ENCODE measurements around the gene ACTR3.
"Not testable (repeated sequence)": the region's sequence is repeated elsewhere in the genome, so short reads cannot be mapped to it uniquely, and the experiment has no call there.

Gene ACTR3

DNA sequence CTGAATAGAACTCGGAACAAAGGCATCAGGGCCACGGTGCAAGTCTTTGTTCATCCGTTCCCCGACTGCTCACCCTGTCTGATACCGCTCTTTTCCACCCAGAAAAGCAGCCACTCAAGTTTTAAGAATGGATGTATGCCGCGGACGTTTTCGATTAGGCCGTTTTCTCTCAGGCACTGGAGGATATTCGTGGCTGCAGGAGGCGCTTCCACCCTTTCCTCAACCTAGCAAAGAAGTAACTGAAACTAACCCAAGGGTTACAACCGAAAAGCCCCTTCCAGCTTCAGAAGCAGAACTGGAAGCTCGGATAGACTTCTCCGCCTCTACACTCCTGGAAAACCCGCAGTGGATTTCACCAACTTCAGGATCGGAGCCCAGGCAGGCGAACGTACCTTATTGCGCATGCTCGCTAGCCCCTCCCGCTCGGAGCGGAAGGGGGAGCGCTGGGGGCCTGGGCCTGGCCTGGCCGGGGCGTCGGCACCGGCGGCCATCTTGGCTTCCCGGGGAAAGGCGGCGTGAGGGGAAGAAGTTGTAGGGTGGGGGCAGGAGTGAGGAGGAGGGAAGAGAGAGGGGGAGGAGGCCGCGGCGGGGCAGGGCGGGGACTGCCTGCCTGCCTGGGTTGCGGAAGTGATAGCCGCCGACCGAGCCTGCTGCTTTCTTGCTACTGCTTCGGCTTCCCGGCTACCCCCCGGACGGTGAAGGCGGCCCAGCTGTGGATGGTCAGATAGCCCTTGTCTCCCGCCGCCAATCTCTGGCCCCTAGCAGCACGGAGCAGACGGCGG is at the start of gene ACTR3:
Gene ACTR3 (plus strand): TSS at position 619 of the 782 bp plus-strand sequence. CDS start 191 bp downstream, outside the sequence.
- Histone ChIP-seq H3K36me3 (replicated peaks) (no peaks in the 10 kb centered on the region), H3K27me3 (ENCODE audit: low read depth) (no peaks in the 10 kb centered on the region), H3K9me3 (no peaks in the 10 kb centered on the region), H3K4me1 (peaks cover 33% of the 10 kb centered on the region), H3K4me3 (peak within 1 kb of the TSS; percentile 68)
- DNase-seq (ENCODE audit: low spot score in 2 of 2), result peak; percentile 94 to 98
- in situ Hi-C loops (cut with MboI; ENCODE audit: low sequenced_read_pairs), result loop anchor here (10.0 kb wide), 1 partner anchor 135 kb away; the partner anchor contains the start of gene SLC35F5

- H3K9me3 ChIP-seq, result no peaks in the 10 kb centered on the region
- no peak for DNase-seq (ENCODE audit: low spot score in 2 of 2)
- H3K4me3 ChIP-seq, result no peak overlapping the region
- H3K36me3 ChIP-seq (replicated peaks), result no peaks in the 10 kb centered on the region
- in situ Hi-C loops (cut with MboI; ENCODE audit: low sequenced_read_pairs), result no loop called here
- H3K4me1 ChIP-seq, result no peaks in the 10 kb centered on the region
- H3K27me3 ChIP-seq (ENCODE audit: low read depth), result no peaks in the 10 kb centered on the region
Observed at GRCh38 chr2:113840518-113840917, 49.4 kb upstream of the ACTR3 start.

- in situ Hi-C loops (cut with MboI; ENCODE audit: low sequenced_read_pairs), result no loop called here
- DNase-seq (ENCODE audit: low spot score in 2 of 2), result no peak
- Histone ChIP-seq H3K4me1 (no peaks in the 10 kb centered on the region), H3K4me3 (no peak overlapping the region), H3K9me3 (no peaks in the 10 kb centered on the region), H3K27me3 (ENCODE audit: low read depth) (no peaks in the 10 kb centered on the region), H3K36me3 (replicated peaks) (no peaks in the 10 kb centered on the region)
Observed at GRCh38 chr2:113842919-113843736, 46.8 kb upstream of the ACTR3 start.

- H3K27me3 ChIP-seq (ENCODE audit: low read depth); DNase-seq (ENCODE audit: low spot score in 2 of 2); H3K4me1 ChIP-seq; H3K36me3 ChIP-seq (replicated peaks); in situ Hi-C loops (cut with MboI; ENCODE audit: low sequenced_read_pairs); H3K9me3 ChIP-seq; H3K4me3 ChIP-seq: not testable (repeated sequence)
Observed at GRCh38 chr2:113843737-113844050, 46.2 kb upstream of the ACTR3 start.

GRCh38 chr2:113845261-113845660 is 44.6 kb upstream of the ACTR3 start:
- DNase-seq (ENCODE audit: low spot score in 2 of 2), result no peak
- Histone ChIP-seq H3K36me3 (replicated peaks) (no peaks in the 10 kb centered on the region), H3K27me3 (ENCODE audit: low read depth) (no peaks in the 10 kb centered on the region), H3K4me3 (no peak overlapping the region), H3K9me3 (no peaks in the 10 kb centered on the region), H3K4me1 (no peaks in the 10 kb centered on the region)
- in situ Hi-C loops (cut with MboI; ENCODE audit: low sequenced_read_pairs), result no loop called here

- H3K36me3 ChIP-seq (replicated peaks); H3K9me3 ChIP-seq; H3K27me3 ChIP-seq (ENCODE audit: low read depth); H3K4me3 ChIP-seq; H3K4me1 ChIP-seq; in situ Hi-C loops (cut with MboI; ENCODE audit: low sequenced_read_pairs); DNase-seq (ENCODE audit: low spot score in 2 of 2): not testable (repeated sequence)
Observed at GRCh38 chr2:113845796-113846195, 44.1 kb upstream of the ACTR3 start.

- Histone ChIP-seq H3K27me3 (ENCODE audit: low read depth) (no peaks in the 10 kb centered on the region), H3K4me1 (no peaks in the 10 kb centered on the region), H3K4me3 (no peak overlapping the region), H3K9me3 (no peaks in the 10 kb centered on the region), H3K36me3 (replicated peaks) (no peaks in the 10 kb centered on the region)
- in situ Hi-C loops (cut with MboI; ENCODE audit: low sequenced_read_pairs), result no loop called here
- no peak for DNase-seq (ENCODE audit: low spot score in 2 of 2)
Observed at GRCh38 chr2:113846429-113846828, 43.5 kb upstream of the ACTR3 start.

DNA sequence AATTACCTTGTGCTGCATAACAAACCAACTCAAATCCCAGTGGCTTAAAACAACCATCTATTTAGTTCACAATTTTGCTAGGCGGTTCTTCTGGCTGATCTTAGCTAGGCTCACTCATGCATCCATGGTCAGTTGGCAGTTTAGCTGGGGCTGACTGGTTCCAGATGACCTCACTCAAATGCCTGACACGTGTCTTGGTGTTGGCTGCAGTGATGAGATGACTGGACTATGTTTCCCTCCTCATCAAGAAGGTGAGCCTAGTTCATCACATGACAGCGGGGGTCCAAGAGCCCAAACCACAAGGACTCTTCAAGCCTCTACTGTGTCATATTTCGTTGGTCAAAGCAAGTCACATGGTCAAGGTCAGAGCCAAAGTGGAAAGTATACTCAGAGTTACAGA is 42.7 kb upstream of the ACTR3 start:
- H3K36me3 ChIP-seq (replicated peaks), result no peaks in the 10 kb centered on the region
- no peaks in the 10 kb centered on the region for H3K27me3 ChIP-seq (ENCODE audit: low read depth)
- no peak for DNase-seq (ENCODE audit: low spot score in 2 of 2)
- H3K9me3 ChIP-seq, result no peaks in the 10 kb centered on the region
- in situ Hi-C loops (cut with MboI; ENCODE audit: low sequenced_read_pairs), result no loop called here
- H3K4me3 ChIP-seq, result no peak overlapping the region
- no peaks in the 10 kb centered on the region for H3K4me1 ChIP-seq

DNA sequence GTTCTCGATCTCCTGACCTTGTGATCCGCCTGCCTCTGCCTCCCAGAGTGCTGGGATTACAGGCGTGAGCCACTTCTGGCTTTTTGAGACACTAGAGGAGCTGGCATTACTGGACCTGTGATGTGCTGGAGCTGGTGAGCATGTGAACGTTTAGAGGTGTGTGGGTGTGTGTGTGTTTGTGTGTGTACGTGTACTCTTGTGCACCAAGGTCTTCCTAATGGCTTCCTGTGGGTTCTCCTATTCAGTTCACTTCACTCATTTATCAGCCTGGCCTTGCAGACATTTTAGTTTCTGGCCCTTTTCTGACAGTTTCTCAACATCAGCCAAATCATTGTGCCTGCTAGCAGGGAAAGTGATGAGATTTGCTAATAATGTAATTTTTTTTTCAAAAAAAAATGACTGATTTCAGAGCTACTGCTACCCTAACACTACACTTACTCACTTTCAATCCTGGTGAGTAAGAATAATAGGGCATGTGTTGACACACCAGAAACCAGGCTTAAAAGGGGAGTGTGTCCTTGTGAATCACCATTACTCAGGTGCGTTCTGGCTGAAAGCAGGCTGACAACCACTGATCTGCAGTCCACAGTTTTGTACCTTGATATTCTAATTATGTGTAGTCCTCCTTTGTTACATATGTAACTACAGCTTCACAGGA is 41.0 kb upstream of the ACTR3 start:
- DNase-seq (ENCODE audit: low spot score in 2 of 2), result no peak
- Histone ChIP-seq H3K36me3 (replicated peaks) (no peaks in the 10 kb centered on the region), H3K9me3 (no peaks in the 10 kb centered on the region), H3K4me3 (no peak overlapping the region), H3K27me3 (ENCODE audit: low read depth) (no peaks in the 10 kb centered on the region), H3K4me1 (no peaks in the 10 kb centered on the region)
- in situ Hi-C loops (cut with MboI; ENCODE audit: low sequenced_read_pairs), result no loop called here

- Histone ChIP-seq H3K27me3 (ENCODE audit: low read depth) (no peaks in the 10 kb centered on the region), H3K4me3 (no peak overlapping the region), H3K9me3 (no peaks in the 10 kb centered on the region), H3K4me1 (no peaks in the 10 kb centered on the region), H3K36me3 (replicated peaks) (no peaks in the 10 kb centered on the region)
- no peak for DNase-seq (ENCODE audit: low spot score in 2 of 2)
- in situ Hi-C loops (cut with MboI; ENCODE audit: low sequenced_read_pairs), result no loop called here
Observed at GRCh38 chr2:113850687-113851086, 39.2 kb upstream of the ACTR3 start.

DNA sequence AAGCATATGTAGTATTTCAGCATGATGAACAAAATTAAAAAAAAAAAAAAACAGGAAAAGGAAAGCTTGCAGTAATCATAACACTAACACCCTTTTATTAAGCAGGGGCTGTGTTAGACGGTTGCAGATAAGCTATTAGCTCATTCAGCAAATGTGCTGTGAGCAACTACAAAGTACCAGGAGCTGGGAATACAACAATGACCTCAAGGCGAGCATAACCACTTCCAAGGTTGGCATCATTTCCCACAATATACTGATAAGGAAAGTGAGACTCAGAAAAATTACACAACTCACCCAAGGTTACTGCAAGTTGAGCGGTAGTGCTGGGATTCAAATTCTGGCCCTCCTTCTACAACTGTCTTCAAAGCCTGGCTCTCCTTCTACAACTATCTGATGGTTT is 38.2 kb upstream of the ACTR3 start:
- Histone ChIP-seq H3K9me3 (no peaks in the 10 kb centered on the region), H3K36me3 (replicated peaks) (no peaks in the 10 kb centered on the region), H3K4me1 (no peaks in the 10 kb centered on the region), H3K4me3 (no peak overlapping the region), H3K27me3 (ENCODE audit: low read depth) (no peaks in the 10 kb centered on the region)
- in situ Hi-C loops (cut with MboI; ENCODE audit: low sequenced_read_pairs), result no loop called here
- no peak for DNase-seq (ENCODE audit: low spot score in 2 of 2)

DNA sequence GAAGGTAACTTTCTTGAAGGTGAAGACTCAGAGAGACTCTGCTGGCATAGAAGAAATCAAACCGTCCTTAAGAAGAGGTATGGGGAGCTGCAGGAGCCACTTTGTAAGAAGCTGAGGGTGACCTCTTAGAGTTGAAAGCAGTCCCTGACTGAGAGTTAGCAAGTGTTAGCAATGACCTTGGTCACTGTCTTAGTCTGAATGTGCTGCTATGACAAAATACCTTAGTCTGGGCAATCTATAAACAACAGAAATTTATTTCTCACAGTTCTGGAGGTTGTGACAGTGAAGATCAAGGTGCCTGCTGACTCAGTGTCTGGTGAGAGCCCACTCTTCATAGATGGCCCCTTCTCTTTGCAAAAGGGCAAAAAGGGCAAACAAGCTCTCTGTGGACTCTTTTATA is 35.7 kb upstream of the ACTR3 start:
- Histone ChIP-seq H3K27me3 (ENCODE audit: low read depth) (no peaks in the 10 kb centered on the region), H3K4me1 (no peaks in the 10 kb centered on the region), H3K4me3 (no peak overlapping the region), H3K9me3 (no peaks in the 10 kb centered on the region), H3K36me3 (replicated peaks) (no peaks in the 10 kb centered on the region)
- in situ Hi-C loops (cut with MboI; ENCODE audit: low sequenced_read_pairs), result no loop called here
- no peak for DNase-seq (ENCODE audit: low spot score in 2 of 2)

DNA sequence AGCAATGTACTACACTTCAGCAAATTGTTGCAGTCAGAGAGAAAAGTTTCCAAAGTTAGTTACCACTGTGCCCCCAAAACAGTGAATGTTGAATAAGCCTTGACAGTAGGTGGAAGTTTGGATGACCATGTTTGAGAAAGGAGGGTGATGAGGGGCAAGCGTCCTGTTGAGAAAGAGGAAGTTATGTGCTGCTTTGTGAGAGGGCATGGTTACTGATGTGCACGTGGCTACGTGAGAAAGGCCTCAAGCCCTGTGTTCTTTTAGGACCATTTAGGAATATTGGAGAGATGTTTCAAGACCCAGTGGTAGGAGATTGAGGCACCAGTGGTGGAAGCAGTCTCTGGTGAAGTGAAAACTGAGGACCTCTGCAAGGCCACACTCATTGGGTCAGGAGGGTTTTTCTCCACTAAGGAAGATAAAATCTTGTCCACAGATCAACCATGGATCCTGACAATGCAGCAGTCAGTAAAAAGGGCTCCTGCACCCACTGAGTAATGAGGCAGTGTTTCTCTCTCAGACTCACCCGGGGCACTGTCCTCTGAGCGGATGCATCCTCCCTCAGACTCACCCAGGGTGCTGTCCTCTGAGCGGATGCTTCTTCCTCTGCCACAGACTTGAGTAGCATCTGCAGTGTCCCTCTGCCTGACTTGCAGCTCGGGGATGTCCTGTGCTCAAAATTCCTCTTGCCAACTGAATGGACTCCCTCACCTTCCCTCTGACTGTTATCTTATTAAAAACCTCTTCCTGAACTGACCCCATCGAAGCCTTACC is 34.7 kb upstream of the ACTR3 start:
- in situ Hi-C loops (cut with MboI; ENCODE audit: low sequenced_read_pairs), result no loop called here
- no peaks in the 10 kb centered on the region for H3K4me1 ChIP-seq
- H3K9me3 ChIP-seq, result no peaks in the 10 kb centered on the region
- no peak for DNase-seq (ENCODE audit: low spot score in 2 of 2)
- no peak overlapping the region for H3K4me3 ChIP-seq
- H3K36me3 ChIP-seq (replicated peaks), result no peaks in the 10 kb centered on the region
- no peaks in the 10 kb centered on the region for H3K27me3 ChIP-seq (ENCODE audit: low read depth)

All from HAP-1 (cell line).